HG02759 (cell line): Measurements from ENCODE around the gene HMX1.

ENCODE experiments used
- ATAC-seq: cut with Tn5 transposase; IDR thresholded peaks from one replicate; pipeline ENCODE4 v1.9.1; 2021; ENCODE audit warnings: mild to moderate bottlenecking, moderate library complexity; ENCODE audit not compliant: unreplicated experiment

Gene HMX1

GRCh38 chr4:8910100-8910821 is 38.6 kb upstream of the HMX1 start:
- ATAC-seq: no peak

- ATAC-seq: no peak
These were observed 37.9 kb upstream of the HMX1 start for GRCh38 chr4:8909548-8909947.

GRCh38 chr4:8908206-8908893 is 36.7 kb upstream of the HMX1 start:
- no peak for ATAC-seq

- ATAC-seq: no peak
These were observed 36.1 kb upstream of the HMX1 start for GRCh38 chr4:8907596-8908205.

GRCh38 chr4:8906991-8907595 is 35.5 kb upstream of the HMX1 start:
- ATAC-seq: no peak

- no peak for ATAC-seq
These were observed 35.0 kb upstream of the HMX1 start for GRCh38 chr4:8906668-8906970.

GRCh38 chr4:8905773-8906667 is 34.4 kb upstream of the HMX1 start:
- ATAC-seq: no peak

- ATAC-seq: no peak
These were observed 33.7 kb upstream of the HMX1 start for GRCh38 chr4:8905226-8905772.

- ATAC-seq: no peak
These were observed 33.0 kb upstream of the HMX1 start for GRCh38 chr4:8904666-8905065.

GRCh38 chr4:8904041-8904501 is 32.4 kb upstream of the HMX1 start:
- no peak for ATAC-seq

- ATAC-seq: no peak
These were observed 29.7 kb upstream of the HMX1 start for GRCh38 chr4:8901335-8901734.

GRCh38 chr4:8900588-8900987 is 28.9 kb upstream of the HMX1 start:
- no peak for ATAC-seq

- no peak for ATAC-seq
These were observed 26.8 kb upstream of the HMX1 start for GRCh38 chr4:8898419-8898818.

GRCh38 chr4:8897251-8898167 is 25.9 kb upstream of the HMX1 start:
- ATAC-seq: no peak

- ATAC-seq: no peak
These were observed 24.9 kb upstream of the HMX1 start for GRCh38 chr4:8896506-8896905.

GRCh38 chr4:8896071-8896470 is 24.4 kb upstream of the HMX1 start:
- ATAC-seq: no peak

- ATAC-seq: no peak
These were observed 23.7 kb upstream of the HMX1 start for GRCh38 chr4:8895295-8895694.

GRCh38 chr4:8894424-8894816 is 22.8 kb upstream of the HMX1 start:
- no peak for ATAC-seq

- ATAC-seq: no peak
These were observed 22.2 kb upstream of the HMX1 start for GRCh38 chr4:8893624-8894423.
